Kidney epithelial cell (primary cell): Measurements from ENCODE around the gene ABI3BP. TPM values are rescaled to one million over a fixed set of nuclear protein-coding genes. Genes with fewer than 3 reads are reported as not detected.

Experiments used
- DNase-seq: peaks from one replicate; pipeline ENCODE4 v3.0.0-alpha.2; 2010; ENCODE audit warnings: low read depth
- H3K27me3 ChIP-seq: 2 replicates; pipeline ENCODE4 v1.6.0; 2011; ENCODE audit warnings: low read length; ENCODE audit not compliant: control insufficient read depth, insufficient read depth
- H3K36me3 ChIP-seq: 2 replicates; pipeline ENCODE4 v1.5.1; 2011; ENCODE audit warnings: low read length; ENCODE audit not compliant: control insufficient read depth, insufficient read depth
- H3K4me3 ChIP-seq: 2 replicates; pipeline ENCODE4 v1.5.1; 2011; ENCODE audit warnings: low read depth, mild to moderate bottlenecking, control low read depth, low read length
- CTCF ChIP-seq: IDR thresholded peaks from 2 replicates; pipeline ENCODE4 v1.5.1; 2011; ENCODE audit warnings: mild to moderate bottlenecking, moderate library complexity, low read length, control low read depth, inconsistent platforms; ENCODE audit not compliant: insufficient read depth, poor library complexity, severe bottlenecking
- total RNA-seq: library from RNA; depleted of rRNA; stranded (reverse); fragments of >200 nt; gene quantifications from 2 replicates; pipeline ENCODE4 v1.2.3, GENCODE V29; 2015

The ABI3BP gene
- total RNA-seq, 1 donor from 2014 or later, result 0.84 TPM

GRCh38 chr3:100783619-100784018 is 209.6 kb downstream of the ABI3BP start:
- no peaks in the 10 kb centered on the region for H3K27me3 ChIP-seq
- DNase-seq, result no peak
- H3K36me3 ChIP-seq, result no peaks in the 10 kb centered on the region
- no peak overlapping the region for H3K4me3 ChIP-seq
- TF ChIP-seq CTCF, result no peak

- TF ChIP-seq CTCF, result no peak
- DNase-seq, result no peak
- H3K4me3 ChIP-seq, result no peak overlapping the region
- H3K27me3 ChIP-seq, result no peaks in the 10 kb centered on the region
- H3K36me3 ChIP-seq, result no peaks in the 10 kb centered on the region
Measured at GRCh38 chr3:100782906-100783305, 210.3 kb downstream of the ABI3BP start.

GRCh38 chr3:100782348-100782747 is 210.9 kb downstream of the ABI3BP start:
- H3K36me3 ChIP-seq, result no peaks in the 10 kb centered on the region
- no peak for TF ChIP-seq CTCF
- no peak overlapping the region for H3K4me3 ChIP-seq
- no peaks in the 10 kb centered on the region for H3K27me3 ChIP-seq
- no peak for DNase-seq

GRCh38 chr3:100781301-100781700 is 211.9 kb downstream of the ABI3BP start:
- DNase-seq, result no peak
- H3K36me3 ChIP-seq, result no peaks in the 10 kb centered on the region
- no peaks in the 10 kb centered on the region for H3K27me3 ChIP-seq
- no peak overlapping the region for H3K4me3 ChIP-seq
- TF ChIP-seq CTCF, result no peak

- DNase-seq, result no peak
- Histone ChIP-seq H3K27me3 (no peaks in the 10 kb centered on the region), H3K36me3 (no peaks in the 10 kb centered on the region), H3K4me3 (no peak overlapping the region)
- no peak for TF ChIP-seq CTCF
Measured at GRCh38 chr3:100780071-100780622, 213.1 kb downstream of the ABI3BP start.

- no peak for TF ChIP-seq CTCF
- Histone ChIP-seq H3K27me3 (no peaks in the 10 kb centered on the region), H3K36me3 (no peaks in the 10 kb centered on the region), H3K4me3 (no peak overlapping the region)
- DNase-seq, result no peak
Measured at GRCh38 chr3:100779480-100779879, 213.7 kb downstream of the ABI3BP start.
